ENCODE results near the gene RNF182. TPM values are rescaled to one million over a fixed set of nuclear protein-coding genes. Genes with fewer than 3 reads are reported as not detected.

RNF182 gene
- total and polyA plus RNA-seq, 2 experiments from 2014 or later: 1.8 to 2.7 TPM

- no peak overlapping the region for H3K27ac ChIP-seq
- no peaks in the 10 kb centered on the region for H4K20me1 ChIP-seq (ENCODE audit: insufficient read depth)
- no peak overlapping the region for H3K9ac ChIP-seq
- H3K79me2 ChIP-seq (ENCODE audit: insufficient read depth): no peaks in the 10 kb centered on the region
- WGBS, 2 experiments (ENCODE audit: low coverage in 1 of 2, low lambda C conversion rate in 2 of 2, missing lambda C conversion rate in 2 of 2): 96 to 98% methylated on average over 3 of the region's 3 CpGs
- peaks cover 17% of the 10 kb centered on the region for H3K4me1 ChIP-seq (ENCODE audit: insufficient read depth)
- H3K27me3 ChIP-seq (replicated peaks; ENCODE audit: insufficient read depth): no peaks in the 10 kb centered on the region
- H3K4me2 ChIP-seq (ENCODE audit: unreplicated experiment): no peak overlapping the region
- no peak overlapping the region for H3K4me3 ChIP-seq
- TF ChIP-seq EZH2phosphoT487 (IDR thresholded peaks at IDR 0.05; ENCODE audit: insufficient read depth, low read depth): no peak
- no peak for TF ChIP-seq EZH2 (IDR thresholded peaks at IDR 0.05; ENCODE audit: insufficient read depth, poor library complexity, severe bottlenecking)
- in situ Hi-C loops (cut with MboI): no loop called here
- peaks cover 10% of the 10 kb centered on the region for H3F3A ChIP-seq (ENCODE audit: insufficient read depth)
- no peak for DNase-seq
- H2AFZ ChIP-seq: no peak overlapping the region
- no peaks in the 10 kb centered on the region for H3K9me2 ChIP-seq (ENCODE audit: insufficient read depth)
- H3K9me3 ChIP-seq (ENCODE audit: low read depth): no peaks in the 10 kb centered on the region
- no peaks in the 10 kb centered on the region for H3K36me3 ChIP-seq (ENCODE audit: low read depth)
These were observed 66.0 kb downstream of the RNF182 start for GRCh38 chr6:13990796-13991195.

- in situ Hi-C loops (cut with MboI): no loop called here
- no peak overlapping the region for H3K9ac ChIP-seq
- WGBS, 2 experiments (ENCODE audit: low coverage in 1 of 2, low lambda C conversion rate in 2 of 2, missing lambda C conversion rate in 2 of 2): 98 to 99% methylated on average over 6 of the region's 6 CpGs
- no peak overlapping the region for H3K4me2 ChIP-seq (ENCODE audit: unreplicated experiment)
- H2AFZ ChIP-seq: no peak overlapping the region
- DNase-seq: no peak
- H3K27ac ChIP-seq: no peak overlapping the region
- no peak overlapping the region for H3K4me3 ChIP-seq
- no peaks in the 10 kb centered on the region for H3K36me3 ChIP-seq (ENCODE audit: low read depth)
- peaks cover 17% of the 10 kb centered on the region for H3K4me1 ChIP-seq (ENCODE audit: insufficient read depth)
- no peaks in the 10 kb centered on the region for H3K27me3 ChIP-seq (replicated peaks; ENCODE audit: insufficient read depth)
- H3K9me3 ChIP-seq (ENCODE audit: low read depth): no peaks in the 10 kb centered on the region
- H3F3A ChIP-seq (ENCODE audit: insufficient read depth): peaks cover 10% of the 10 kb centered on the region
- TF ChIP-seq EZH2phosphoT487 (IDR thresholded peaks at IDR 0.05; ENCODE audit: insufficient read depth, low read depth) (no peak), EZH2 (IDR thresholded peaks at IDR 0.05; ENCODE audit: insufficient read depth, poor library complexity, severe bottlenecking) (no peak)
- H3K79me2 ChIP-seq (ENCODE audit: insufficient read depth): no peaks in the 10 kb centered on the region
- no peaks in the 10 kb centered on the region for H3K9me2 ChIP-seq (ENCODE audit: insufficient read depth)
- no peaks in the 10 kb centered on the region for H4K20me1 ChIP-seq (ENCODE audit: insufficient read depth)
These were observed 66.6 kb downstream of the RNF182 start for GRCh38 chr6:13991393-13991792.

- no peaks in the 10 kb centered on the region for H4K20me1 ChIP-seq (ENCODE audit: insufficient read depth)
- H3F3A ChIP-seq (ENCODE audit: insufficient read depth): peaks cover 10% of the 10 kb centered on the region
- TF ChIP-seq EZH2 (IDR thresholded peaks at IDR 0.05; ENCODE audit: insufficient read depth, poor library complexity, severe bottlenecking): no peak
- no peak for TF ChIP-seq EZH2phosphoT487 (IDR thresholded peaks at IDR 0.05; ENCODE audit: insufficient read depth, low read depth)
- in situ Hi-C loops (cut with MboI): no loop called here
- 46 to 48% methylated on average over 5 of the region's 5 CpGs for WGBS, 2 experiments (ENCODE audit: low coverage in 1 of 2, low lambda C conversion rate in 2 of 2, missing lambda C conversion rate in 2 of 2)
- no peak overlapping the region for H2AFZ ChIP-seq
- no peaks in the 10 kb centered on the region for H3K79me2 ChIP-seq (ENCODE audit: insufficient read depth)
- H3K4me2 ChIP-seq (ENCODE audit: unreplicated experiment): peak overlapping the region; percentile 0
- H3K9ac ChIP-seq: no peak overlapping the region
- H3K27ac ChIP-seq: peak overlapping the region; percentile 12
- H3K4me3 ChIP-seq: no peak overlapping the region
- H3K9me3 ChIP-seq (ENCODE audit: low read depth): no peaks in the 10 kb centered on the region
- H3K27me3 ChIP-seq (replicated peaks; ENCODE audit: insufficient read depth): no peaks in the 10 kb centered on the region
- H3K9me2 ChIP-seq (ENCODE audit: insufficient read depth): no peaks in the 10 kb centered on the region
- peaks cover 17% of the 10 kb centered on the region for H3K4me1 ChIP-seq (ENCODE audit: insufficient read depth)
- H3K36me3 ChIP-seq (ENCODE audit: low read depth): no peaks in the 10 kb centered on the region
- peak; percentile 87 for DNase-seq
These were observed 67.8 kb downstream of the RNF182 start for GRCh38 chr6:13992417-13993055.

- in situ Hi-C loops (cut with MboI): no loop called here
- WGBS, 2 experiments (ENCODE audit: low coverage in 1 of 2, low lambda C conversion rate in 2 of 2, missing lambda C conversion rate in 2 of 2): 69 to 72% methylated on average over 2 of the region's 2 CpGs
- H3K4me2 ChIP-seq (ENCODE audit: unreplicated experiment): no peak overlapping the region
- peaks cover 17% of the 10 kb centered on the region for H3K4me1 ChIP-seq (ENCODE audit: insufficient read depth)
- H2AFZ ChIP-seq: no peak overlapping the region
- H3F3A ChIP-seq (ENCODE audit: insufficient read depth): peaks cover 10% of the 10 kb centered on the region
- H3K27me3 ChIP-seq (replicated peaks; ENCODE audit: insufficient read depth): no peaks in the 10 kb centered on the region
- H3K79me2 ChIP-seq (ENCODE audit: insufficient read depth): no peaks in the 10 kb centered on the region
- no peak overlapping the region for H3K4me3 ChIP-seq
- no peaks in the 10 kb centered on the region for H4K20me1 ChIP-seq (ENCODE audit: insufficient read depth)
- TF ChIP-seq EZH2phosphoT487 (IDR thresholded peaks at IDR 0.05; ENCODE audit: insufficient read depth, low read depth) (no peak), EZH2 (IDR thresholded peaks at IDR 0.05; ENCODE audit: insufficient read depth, poor library complexity, severe bottlenecking) (no peak)
- no peak overlapping the region for H3K27ac ChIP-seq
- H3K36me3 ChIP-seq (ENCODE audit: low read depth): no peaks in the 10 kb centered on the region
- H3K9me2 ChIP-seq (ENCODE audit: insufficient read depth): no peaks in the 10 kb centered on the region
- no peaks in the 10 kb centered on the region for H3K9me3 ChIP-seq (ENCODE audit: low read depth)
- DNase-seq: no peak
- H3K9ac ChIP-seq: no peak overlapping the region
These were observed 68.7 kb downstream of the RNF182 start for GRCh38 chr6:13993416-13993815.

Measured in GM23248 (cell line).